Lung (tissue), 12 donors: ENCODE data around the gene TSPEAR. TPM values are rescaled to one million over a fixed set of nuclear protein-coding genes. Genes with fewer than 3 reads are reported as not detected.

ENCODE experiments used
- ATAC-seq: fragments of 200-7000 bp; cut with Tn5 transposase; one replicate; pipeline ENCODE4 v1.9.1; 2020; ENCODE audit warnings: moderate number of reproducible peaks; ENCODE audit not compliant: insufficient read depth, low FRiP score
- DNase-seq, 3 donors: peaks; one replicate each; pipeline ENCODE4 v3.0.0-alpha.2; 2013 to 2017
- H3K27ac ChIP-seq, 2 donors: one replicate each; pipeline ENCODE4 v1.5.1; 2013; ENCODE audit warnings: mild to moderate bottlenecking in 2 of 2, moderate library complexity in 2 of 2, control low read depth in 1 of 2, inconsistent platforms in 1 of 2, low read depth in 1 of 2, low read length in 1 of 2
- H3K27me3 ChIP-seq, 3 donors: one replicate each; pipeline ENCODE4 v1.5.1; 2013; ENCODE audit warnings: low read length in 2 of 3; ENCODE audit not compliant: control insufficient read depth in 3 of 3, insufficient read depth in 3 of 3
- H3K36me3 ChIP-seq, 4 donors: one replicate each; pipeline ENCODE4 v1.5.1; 2013; ENCODE audit warnings: low read length in 4 of 4, mild to moderate bottlenecking in 1 of 4, moderate library complexity in 1 of 4; ENCODE audit not compliant: control insufficient read depth in 4 of 4, insufficient read depth in 4 of 4
- H3K4me1 ChIP-seq, 5 donors: one replicate each; pipeline ENCODE4 v1.5.1; 2013; ENCODE audit warnings: low read length in 5 of 5, mild to moderate bottlenecking in 2 of 5, moderate library complexity in 1 of 5; ENCODE audit not compliant: control insufficient read depth in 5 of 5, insufficient read depth in 5 of 5
- H3K4me3 ChIP-seq: one replicate; pipeline ENCODE4 v1.5.1; 2013; ENCODE audit warnings: mild to moderate bottlenecking, control low read depth, moderate library complexity
- H3K9ac ChIP-seq, 2 donors: one replicate each; pipeline ENCODE4 v1.5.1; 2013; ENCODE audit warnings: low read length in 2 of 2, control low read depth in 1 of 2; ENCODE audit not compliant: insufficient read depth in 1 of 2
- H3K9me3 ChIP-seq, 4 donors: one replicate each; pipeline ENCODE4 v1.5.1; 2013; ENCODE audit warnings: low read length in 3 of 4, mild to moderate bottlenecking in 1 of 4, moderate library complexity in 1 of 4; ENCODE audit not compliant: control insufficient read depth in 4 of 4, insufficient read depth in 3 of 4
- CTCF ChIP-seq: IDR thresholded peaks from 2 replicates; pipeline ENCODE4 v1.5.1; 2012; ENCODE audit warnings: mild to moderate bottlenecking; ENCODE audit errors: control extremely low read depth, extremely low read depth
- WGBS, 2 donors: extraction: QIAGEN DNeasy Blood & Tissue Kit; methylation state at CpG; one replicate each; pipeline ENCODE4 v1.1.7; 2013; 5-methylcytosine and 5-hydroxymethylcytosine counted together
- polyA plus RNA-seq, 2 donors: library from polyadenylated mRNA; stranded (reverse); fragments of 200-250 nt; gene quantifications; one replicate each; pipeline ENCODE4 v1.2.1, GENCODE V29; 2013
- total RNA-seq, 2 donors: library from RNA; depleted of rRNA in 1 of 2; stranded (reverse); fragments of >200 nt in 1 of 2; gene quantifications; one replicate each; pipeline ENCODE4 v1.2.1, GENCODE V29; 2014 to 2021
- donor health status: control.
- donor health status: control.
- donor health status: Bipolar disorder and iron deficiency.
- donor health status: healthy.
- donor health status: DM: yes; HTN: yes; CAD: no.

TSPEAR gene
- total and polyA plus RNA-seq, 4 donors: 0.02 to 2.1 (median 0.27) TPM

- DNase-seq (no peak), ATAC-seq (no peak)
- Histone ChIP-seq H3K27me3 (no peaks in the 10 kb centered on the region), H3K36me3 (no peaks in the 10 kb centered on the region), H3K4me3 (no peak overlapping the region), H3K27ac (no peak overlapping the region), H3K9ac (no peak overlapping the region), H3K9me3 (no peaks in the 10 kb centered on the region), H3K4me1 (no peaks in the 10 kb centered on the region)
- 90 to 91% methylated on average over 20 of the region's 20 CpGs for WGBS, 2 donors
- no peak for TF ChIP-seq CTCF
Measured at GRCh38 chr21:44650265-44650972, 61.0 kb downstream of the TSPEAR start.

DNA sequence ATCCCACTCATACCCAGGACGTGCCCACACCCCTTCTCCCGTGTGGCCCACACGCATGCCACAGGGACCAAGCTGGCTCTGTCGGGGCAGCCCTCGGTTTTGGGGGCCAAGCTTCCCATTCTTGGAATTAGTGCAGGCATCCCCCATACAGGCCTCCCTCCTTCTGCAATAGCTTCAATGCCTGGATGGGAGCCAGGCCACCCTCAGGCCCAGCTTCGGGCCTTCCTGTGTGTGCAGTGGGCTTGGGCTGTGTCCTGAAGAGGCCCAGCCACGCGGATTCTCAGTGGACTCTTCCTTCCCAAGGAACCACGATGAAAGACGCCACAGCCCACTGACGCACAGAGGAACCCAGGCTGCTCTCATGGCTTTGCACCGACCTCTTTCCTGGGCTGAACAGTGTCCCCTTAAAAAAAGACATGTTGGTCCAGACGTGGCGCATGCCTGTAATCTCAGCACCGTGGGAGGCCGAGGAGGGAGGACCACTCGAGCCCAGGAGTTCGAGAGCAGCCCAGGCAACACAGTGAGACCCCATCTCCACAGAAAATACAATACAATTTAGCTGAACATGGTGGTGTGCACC lies 61.8 kb downstream of the TSPEAR start:
- Histone ChIP-seq H3K4me1 (no peaks in the 10 kb centered on the region), H3K36me3 (no peaks in the 10 kb centered on the region), H3K9me3 (peaks cover 0 to 6% (median 0%) of the 10 kb centered on the region in 4 donors), H3K9ac (no peak overlapping the region), H3K4me3 (no peak overlapping the region), H3K27me3 (no peaks in the 10 kb centered on the region), H3K27ac (no peak overlapping the region)
- TF ChIP-seq CTCF: no peak
- 84 to 91% methylated on average over 18 of the region's 18 CpGs for WGBS, 2 donors
- ATAC-seq (no peak), DNase-seq (peak in 1 of 3 donors; percentile 55)

GRCh38 chr21:44648557-44649311 lies 62.6 kb downstream of the TSPEAR start:
- Histone ChIP-seq H3K9ac (no peak overlapping the region), H3K4me1 (no peaks in the 10 kb centered on the region), H3K4me3 (no peak overlapping the region), H3K27ac (no peak overlapping the region), H3K9me3 (peaks cover 0 to 7% (median 2%) of the 10 kb centered on the region in 4 donors), H3K36me3 (no peaks in the 10 kb centered on the region), H3K27me3 (no peaks in the 10 kb centered on the region)
- TF ChIP-seq CTCF: no peak
- ATAC-seq (no peak), DNase-seq (peak in 1 of 3 donors; percentile 10)
- WGBS, 2 donors: 75 to 85% methylated on average over 33 of the region's 33 CpGs
